ENCODE results near the gene FAM3A. TPM values are rescaled to one million over a fixed set of nuclear protein-coding genes. Genes with fewer than 3 reads are reported as not detected.

The FAM3A gene
- total RNA-seq, 1 experiment from 2014 or later: 69.2 TPM

- no peak for ATAC-seq
- Histone ChIP-seq H3K27ac (ENCODE audit: low read length) (no peak overlapping the region), H3K4me1 (ENCODE audit: insufficient read depth, low read length) (no peaks in the 10 kb centered on the region), H3K4me2 (ENCODE audit: low read length) (no peak overlapping the region), H3F3A (ENCODE audit: low read length, unreplicated experiment) (no peaks in the 10 kb centered on the region), H3K27me3 (ENCODE audit: low read length) (no peaks in the 10 kb centered on the region), H3K9ac (ENCODE audit: low read length) (no peak overlapping the region), H3K9me3 (ENCODE audit: low read length) (no peaks in the 10 kb centered on the region), H2AFZ (ENCODE audit: low read length) (no peak overlapping the region), H4K20me1 (ENCODE audit: low read length) (no peaks in the 10 kb centered on the region), H3K9me2 (replicated peaks; ENCODE audit: low read length) (no peaks in the 10 kb centered on the region), H3K36me3 (ENCODE audit: low read depth, low read length) (no peaks in the 10 kb centered on the region; the same call in 1 of the 2 replicates), H3K79me2 (ENCODE audit: low read length) (no peaks in the 10 kb centered on the region), H3K4me3 (ENCODE audit: low read length) (no peak overlapping the region)
- TF ChIP-seq CTCF (conservative IDR thresholded peaks at IDR 0.05; ENCODE audit: low read depth, low read length) (no peak), EZH2 (IDR thresholded peaks at IDR 0.05; ENCODE audit: low read length, unreplicated experiment) (no peak), EZH2phosphoT487 (IDR thresholded peaks at IDR 0.05; ENCODE audit: borderline replicate concordance, low read length) (no peak)
- intact Hi-C loops (cut with micrococcal nuclease): no loop called here
- POLR2A ChIA-PET (ENCODE audit: unreplicated experiment): no interaction called here
- no TSS peak for BruUV-seq (replicated peaks)
- no peak for DNase-seq
- CTCF ChIA-PET: no interaction called here
Measured at GRCh38 chrX:154465601-154466000, 50.4 kb downstream of the FAM3A start.

GRCh38 chrX:154464806-154465365, 51.1 kb downstream of the FAM3A start:
- H3K27me3 ChIP-seq (ENCODE audit: low read length): no peaks in the 10 kb centered on the region
- H3K27ac ChIP-seq (ENCODE audit: low read length): no peak overlapping the region
- H3K36me3 ChIP-seq (ENCODE audit: low read depth, low read length): no peaks in the 10 kb centered on the region; the same call in 1 of the 2 replicates
- no peaks in the 10 kb centered on the region for H3K9me3 ChIP-seq (ENCODE audit: low read length)
- intact Hi-C loops (cut with micrococcal nuclease): no loop called here
- no peak for DNase-seq
- peaks cover 2% of the 10 kb centered on the region for H3K79me2 ChIP-seq (ENCODE audit: low read length)
- no peak overlapping the region for H2AFZ ChIP-seq (ENCODE audit: low read length)
- no peaks in the 10 kb centered on the region for H3F3A ChIP-seq (ENCODE audit: low read length, unreplicated experiment)
- ChIA-PET POLR2A (ENCODE audit: unreplicated experiment) (no interaction called here), CTCF (no interaction called here)
- no peak overlapping the region for H3K4me2 ChIP-seq (ENCODE audit: low read length)
- H3K9ac ChIP-seq (ENCODE audit: low read length): no peak overlapping the region
- no peak overlapping the region for H3K4me3 ChIP-seq (ENCODE audit: low read length)
- no peak for ATAC-seq
- H4K20me1 ChIP-seq (ENCODE audit: low read length): no peaks in the 10 kb centered on the region
- no TSS peak for BruUV-seq (replicated peaks)
- TF ChIP-seq CTCF (conservative IDR thresholded peaks at IDR 0.05; ENCODE audit: low read depth, low read length) (no peak), EZH2phosphoT487 (IDR thresholded peaks at IDR 0.05; ENCODE audit: borderline replicate concordance, low read length) (no peak), EZH2 (IDR thresholded peaks at IDR 0.05; ENCODE audit: low read length, unreplicated experiment) (no peak)
- no peaks in the 10 kb centered on the region for H3K9me2 ChIP-seq (replicated peaks; ENCODE audit: low read length)
- H3K4me1 ChIP-seq (ENCODE audit: insufficient read depth, low read length): no peaks in the 10 kb centered on the region

- TF ChIP-seq EZH2 (IDR thresholded peaks at IDR 0.05; ENCODE audit: low read length, unreplicated experiment): no peak
- TF ChIP-seq EZH2phosphoT487 (IDR thresholded peaks at IDR 0.05; ENCODE audit: borderline replicate concordance, low read length): no peak
- no peak for TF ChIP-seq CTCF (conservative IDR thresholded peaks at IDR 0.05; ENCODE audit: low read depth, low read length)
- H3K9me2 ChIP-seq (replicated peaks; ENCODE audit: low read length): no peaks in the 10 kb centered on the region
- ChIA-PET POLR2A (ENCODE audit: unreplicated experiment) (no interaction called here), CTCF (no interaction called here)
- no TSS peak for BruUV-seq (replicated peaks)
- no peak overlapping the region for H2AFZ ChIP-seq (ENCODE audit: low read length)
- H4K20me1 ChIP-seq (ENCODE audit: low read length): no peaks in the 10 kb centered on the region
- no peaks in the 10 kb centered on the region for H3K9me3 ChIP-seq (ENCODE audit: low read length)
- no peak overlapping the region for H3K4me3 ChIP-seq (ENCODE audit: low read length)
- no peaks in the 10 kb centered on the region for H3F3A ChIP-seq (ENCODE audit: low read length, unreplicated experiment)
- DNase-seq: no peak
- no peak for ATAC-seq
- no peak overlapping the region for H3K4me2 ChIP-seq (ENCODE audit: low read length)
- H3K9ac ChIP-seq (ENCODE audit: low read length): no peak overlapping the region
- H3K27me3 ChIP-seq (ENCODE audit: low read length): no peaks in the 10 kb centered on the region
- H3K27ac ChIP-seq (ENCODE audit: low read length): no peak overlapping the region
- peaks cover 13% of the 10 kb centered on the region for H3K79me2 ChIP-seq (ENCODE audit: low read length)
- H3K36me3 ChIP-seq (ENCODE audit: low read depth, low read length): no peaks in the 10 kb centered on the region; the same call in 1 of the 2 replicates
- H3K4me1 ChIP-seq (ENCODE audit: insufficient read depth, low read length): no peaks in the 10 kb centered on the region
- intact Hi-C loops (cut with micrococcal nuclease): no loop called here
Measured at GRCh38 chrX:154463611-154464220, 52.3 kb downstream of the FAM3A start.
